IgD-negative memory B cell (primary cell): Measurements from ENCODE around the gene ZNF426. TPM values are rescaled to one million over a fixed set of nuclear protein-coding genes. Genes with fewer than 3 reads are reported as not detected.
A peak's percentile ranks its signal among the peaks of the same experiment; 100 is the strongest.
"Not testable (repeated sequence)": the region's sequence is repeated elsewhere in the genome, so short reads cannot be mapped to it uniquely, and the experiment has no call there.

Experiments used
- H3K27ac Mint-ChIP-seq, 3 donors: one replicate each; pipeline ENCODE4 v1.8.0; 2020 to 2022; ENCODE audit warnings: mild to moderate bottlenecking in 3 of 3, mixed read lengths in 3 of 3, moderate library complexity in 1 of 3
- H3K27me3 Mint-ChIP-seq: one replicate; pipeline ENCODE4 v1.8.0; 2021; ENCODE audit warnings: mixed read lengths
- H3K36me3 Mint-ChIP-seq: one replicate; pipeline ENCODE4 v1.8.0; 2020; ENCODE audit warnings: mild to moderate bottlenecking, mixed read lengths
- H3K4me1 Mint-ChIP-seq, 3 donors: one replicate each; pipeline ENCODE4 v1.8.0; 2020 to 2022; ENCODE audit warnings: mixed read lengths in 3 of 3, mild to moderate bottlenecking in 1 of 3
- H3K4me3 Mint-ChIP-seq, 4 donors: one replicate each; pipeline ENCODE4 v1.8.0; 2020 to 2022; ENCODE audit warnings: mild to moderate bottlenecking in 4 of 4, mixed read lengths in 4 of 4, moderate library complexity in 3 of 4
- H3K9me3 Mint-ChIP-seq, 3 donors: one replicate each; pipeline ENCODE4 v1.8.0; 2020 to 2021; ENCODE audit warnings: mixed read lengths in 3 of 3, mild to moderate bottlenecking in 1 of 3
- polyA plus RNA-seq: library from polyadenylated mRNA; unstranded; fragments of 300-500 nt; fragmentation: Illumina TruSeq; gene quantifications from one replicate; pipeline ENCODE4 v1.2.3, GENCODE V29; 2021

ZNF426 gene
- polyA plus RNA-seq, result 12.1 TPM

- H3K4me3 Mint-ChIP-seq, result peak within 1 kb of the TSS; percentile 88 to 99 (median 98)
- peaks cover 4 to 23% (median 9%) of the 10 kb centered on the region in 3 donors for H3K9me3 Mint-ChIP-seq
- peaks cover 35% of the 10 kb centered on the region for H3K36me3 Mint-ChIP-seq
- peaks cover 16 to 22% (median 18%) of the 10 kb centered on the region in 3 donors for H3K4me1 Mint-ChIP-seq
- H3K27me3 Mint-ChIP-seq, result no peaks in the 10 kb centered on the region
- H3K27ac Mint-ChIP-seq, result peak within 1 kb of the TSS; percentile 72 to 98 (median 96)
Observed at GRCh38 chr19:9538183-9539058, at the start of gene ZNF426. ZNF426 (minus strand) TSS chr19:9538645; CDS start chr19:9536232, 2,413 bp downstream.

- peak overlapping the region in 2 of 4 donors; percentile 3 to 29 for H3K4me3 Mint-ChIP-seq
- H3K27ac Mint-ChIP-seq, result no peak overlapping the region
Observed at GRCh38 chr19:9586764-9587163, 48.3 kb upstream of the ZNF426 start.

GRCh38 chr19:9584073-9584833, 45.8 kb upstream of the ZNF426 start, which contains the start of gene ZNF121:
ZNF121 (minus strand) TSS chr19:9584504; CDS start chr19:9568097, 16,407 bp downstream.
- Mint-ChIP-seq H3K27ac (peak within 1 kb of the TSS; percentile 96 to 98 (median 98)), H3K4me3 (peak within 1 kb of the TSS; percentile 94 to 100 (median 98)), H3K9me3 (peaks cover 0 to 5% (median 1%) of the 10 kb centered on the region in 3 donors), H3K36me3 (peaks cover 7% of the 10 kb centered on the region), H3K4me1 (peaks cover 14 to 31% (median 16%) of the 10 kb centered on the region in 3 donors), H3K27me3 (no peaks in the 10 kb centered on the region)

More at GRCh38 chr19:9586764-9587163, 48.3 kb upstream of the ZNF426 start:
- Mint-ChIP-seq H3K4me1 (peaks cover 10 to 17% (median 10%) of the 10 kb centered on the region in 3 donors), H3K36me3 (peaks cover 3% of the 10 kb centered on the region), H3K9me3 (no peaks in the 10 kb centered on the region), H3K27me3 (peaks cover 5% of the 10 kb centered on the region)

GRCh38 chr19:9582081-9582725, 43.8 kb upstream of the ZNF426 start:
- H3K4me3 Mint-ChIP-seq, result peak overlapping the region; percentile 6 to 84 (median 50)
- not testable (repeated sequence) for H3K9me3 Mint-ChIP-seq, H3K27me3 Mint-ChIP-seq
- H3K4me1 Mint-ChIP-seq, result peaks cover 16 to 36% (median 22%) of the 10 kb centered on the region in 3 donors
- peak overlapping the region in 2 of 3 donors; percentile 46 to 80 for H3K27ac Mint-ChIP-seq
- peaks cover 16% of the 10 kb centered on the region for H3K36me3 Mint-ChIP-seq

- Mint-ChIP-seq H3K4me1 (peaks cover 15 to 36% (median 21%) of the 10 kb centered on the region in 3 donors), H3K36me3 (peaks cover 19% of the 10 kb centered on the region), H3K27ac (peak overlapping the region in 2 of 3 donors; percentile 25 to 73), H3K27me3 (no peaks in the 10 kb centered on the region), H3K4me3 (peak overlapping the region in 2 of 4 donors; percentile 17 to 61), H3K9me3 (peaks cover 12 to 17% (median 14%) of the 10 kb centered on the region in 3 donors)
Observed at GRCh38 chr19:9580728-9581127, 42.3 kb upstream of the ZNF426 start.

GRCh38 chr19:9570255-9570654, 31.8 kb upstream of the ZNF426 start:
- peaks cover 45% of the 10 kb centered on the region for H3K36me3 Mint-ChIP-seq
- peaks cover 14 to 53% (median 41%) of the 10 kb centered on the region in 3 donors for H3K9me3 Mint-ChIP-seq
- peaks cover 0 to 9% (median 0%) of the 10 kb centered on the region in 3 donors for H3K4me1 Mint-ChIP-seq
- no peaks in the 10 kb centered on the region for H3K27me3 Mint-ChIP-seq
- H3K27ac Mint-ChIP-seq, result no peak overlapping the region
- no peak overlapping the region for H3K4me3 Mint-ChIP-seq

GRCh38 chr19:9566729-9567128, 28.3 kb upstream of the ZNF426 start:
- no peak overlapping the region for H3K4me3 Mint-ChIP-seq
- H3K4me1 Mint-ChIP-seq, result peaks cover 0 to 4% (median 0%) of the 10 kb centered on the region in 3 donors
- no peaks in the 10 kb centered on the region for H3K27me3 Mint-ChIP-seq
- peaks cover 47% of the 10 kb centered on the region for H3K36me3 Mint-ChIP-seq
- no peak overlapping the region for H3K27ac Mint-ChIP-seq
- H3K9me3 Mint-ChIP-seq, result peaks cover 19 to 47% (median 35%) of the 10 kb centered on the region in 3 donors

GRCh38 chr19:9565900-9566705, 27.7 kb upstream of the ZNF426 start:
- H3K4me3 Mint-ChIP-seq, result peak overlapping the region in 2 of 4 donors; percentile 33 to 37
- peaks cover 0 to 2% (median 0%) of the 10 kb centered on the region in 3 donors for H3K4me1 Mint-ChIP-seq
- H3K27ac Mint-ChIP-seq, result no peak overlapping the region
- peaks cover 48% of the 10 kb centered on the region for H3K36me3 Mint-ChIP-seq
- H3K27me3 Mint-ChIP-seq, result no peaks in the 10 kb centered on the region
- peaks cover 16 to 43% (median 29%) of the 10 kb centered on the region in 3 donors for H3K9me3 Mint-ChIP-seq

GRCh38 chr19:9552536-9553274, 14.3 kb upstream of the ZNF426 start:
- H3K9me3 Mint-ChIP-seq, result peaks cover 3 to 19% (median 10%) of the 10 kb centered on the region in 3 donors
- peaks cover 10% of the 10 kb centered on the region for H3K36me3 Mint-ChIP-seq
- peaks cover 0 to 2% (median 0%) of the 10 kb centered on the region in 3 donors for H3K4me1 Mint-ChIP-seq
- no peaks in the 10 kb centered on the region for H3K27me3 Mint-ChIP-seq
- H3K4me3 Mint-ChIP-seq, result no peak overlapping the region
- H3K27ac Mint-ChIP-seq, result no peak overlapping the region

- no peaks in the 10 kb centered on the region for H3K27me3 Mint-ChIP-seq
- peaks cover 5 to 19% (median 11%) of the 10 kb centered on the region in 3 donors for H3K9me3 Mint-ChIP-seq
- no peak overlapping the region for H3K27ac Mint-ChIP-seq
- H3K4me3 Mint-ChIP-seq, result no peak overlapping the region
- H3K36me3 Mint-ChIP-seq, result peaks cover 3% of the 10 kb centered on the region
- peaks cover 0 to 2% (median 0%) of the 10 kb centered on the region in 3 donors for H3K4me1 Mint-ChIP-seq
Observed at GRCh38 chr19:9547870-9548269, 9.4 kb upstream of the ZNF426 start.

GRCh38 chr19:9541281-9541680, 2.8 kb upstream of the ZNF426 start:
- H3K27me3 Mint-ChIP-seq, H3K27ac Mint-ChIP-seq, H3K4me3 Mint-ChIP-seq: not testable (repeated sequence)
- Mint-ChIP-seq H3K36me3 (peaks cover 14% of the 10 kb centered on the region), H3K9me3 (peaks cover 4 to 17% (median 5%) of the 10 kb centered on the region in 3 donors), H3K4me1 (peaks cover 11 to 22% (median 18%) of the 10 kb centered on the region in 3 donors)

- H3K4me3 Mint-ChIP-seq, result peak overlapping the region in 3 of 4 donors; percentile 41 to 88 (median 86)
- peaks cover 4 to 17% (median 5%) of the 10 kb centered on the region in 3 donors for H3K9me3 Mint-ChIP-seq
- H3K4me1 Mint-ChIP-seq, result peaks cover 16 to 22% (median 18%) of the 10 kb centered on the region in 3 donors
- H3K27ac Mint-ChIP-seq, result peak overlapping the region in 2 of 3 donors; percentile 5 to 83
- H3K27me3 Mint-ChIP-seq, result not testable (repeated sequence)
- H3K36me3 Mint-ChIP-seq, result peaks cover 21% of the 10 kb centered on the region
Observed at GRCh38 chr19:9539921-9540320, 1.5 kb upstream of the ZNF426 start.

GRCh38 chr19:9539201-9539600, 756 bp upstream of the ZNF426 start:
- H3K9me3 Mint-ChIP-seq, result peaks cover 4 to 17% (median 5%) of the 10 kb centered on the region in 3 donors

More at GRCh38 chr19:9539201-9539600, 756 bp upstream of the ZNF426 start:
- not testable (repeated sequence) for H3K27me3 Mint-ChIP-seq
- Mint-ChIP-seq H3K36me3 (peaks cover 27% of the 10 kb centered on the region), H3K4me1 (peaks cover 16 to 22% (median 18%) of the 10 kb centered on the region in 3 donors), H3K27ac (peak overlapping the region in 1 of 3 donors; percentile 98), H3K4me3 (peak overlapping the region; percentile 72 to 99 (median 87))
